Measurements from ENCODE around the gene MYL12A. TPM values are rescaled to one million over a fixed set of nuclear protein-coding genes. Genes with fewer than 3 reads are reported as not detected.

MYL12A gene
- total RNA-seq, 1 experiment from 2014 or later = 314 TPM

DNA sequence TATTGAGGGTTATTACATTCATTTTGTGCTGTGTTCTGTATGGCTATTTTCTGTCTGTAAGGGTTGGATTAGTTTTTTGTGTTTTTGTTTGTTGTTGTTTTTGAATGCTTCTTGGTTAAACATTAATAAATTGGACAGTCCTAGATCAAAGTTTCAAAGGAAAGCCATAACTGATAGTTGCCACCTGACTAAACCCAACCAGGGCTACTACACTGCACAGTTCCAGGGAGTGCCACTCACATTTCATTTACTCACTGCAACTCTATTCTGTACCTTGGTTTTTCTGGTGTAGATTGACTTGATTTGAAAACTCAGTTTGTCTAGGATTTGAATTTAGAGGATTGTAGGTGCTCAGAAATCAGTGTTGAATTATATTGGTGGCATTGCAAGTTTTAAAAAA lies 20.7 kb downstream of the MYL12A start:
- H3K27ac ChIP-seq (ENCODE audit: low read depth, low read length) = no peak overlapping the region
- DNase-seq (ENCODE audit: low read depth, low spot score) (no peak), ATAC-seq (no peak)
- ChIA-PET POLR2A (no interaction called here), CTCF (no interaction called here), RAD21 (ENCODE audit: low non-redundant PET in 1 of 2, low total read pairs in 2 of 2, uncharacterized antibody in 2 of 2, unreplicated experiment in 2 of 2) (no interaction called here)
- TF ChIP-seq SIN3A (IDR thresholded peaks at IDR 0.05; ENCODE audit: low read depth) = no peak
- no peaks in the 10 kb centered on the region for H3K9me2 ChIP-seq (ENCODE audit: insufficient read depth)
- peaks cover 100% of the 10 kb centered on the region for H3K79me2 ChIP-seq (ENCODE audit: insufficient read depth, low read length)
- H3K9ac ChIP-seq (ENCODE audit: low read length) = no peak overlapping the region
- H3K27me3 ChIP-seq (ENCODE audit: insufficient read depth, low read length) = no peaks in the 10 kb centered on the region
- H3K9me3 ChIP-seq (ENCODE audit: control insufficient read depth in 1 of 2, insufficient read depth in 1 of 2, low read depth in 1 of 2, low read length in 2 of 2) = no peaks in the 10 kb centered on the region
- intact Hi-C loops (cut with micrococcal nuclease) = no loop called here
- H3K36me3 ChIP-seq (ENCODE audit: control insufficient read depth in 1 of 2, insufficient read depth in 2 of 2, low read length in 2 of 2) = peaks cover 2 to 6% of the 10 kb centered on the region in 2 experiments; a peak in 1 of 4 replicates
- peaks cover 41 to 56% of the 10 kb centered on the region in 2 experiments for H3K4me1 ChIP-seq (ENCODE audit: control insufficient read depth in 1 of 2, insufficient read depth in 2 of 2, low read length in 2 of 2)
- peaks cover 57% of the 10 kb centered on the region; the same call in 1 of the 2 replicates for H4K20me1 ChIP-seq (ENCODE audit: insufficient read depth)
- BruUV-seq (replicated peaks) = no TSS peak
- H2AFZ ChIP-seq (ENCODE audit: low read depth, low read length, poor library complexity, severe bottlenecking) = no peak overlapping the region
- H3K4me3 ChIP-seq (replicated peaks in 1 of 2; ENCODE audit: low read depth in 1 of 2, low read length in 2 of 2) = no peak overlapping the region
- H3K4me2 ChIP-seq (ENCODE audit: low read length) = peak overlapping the region; percentile 12; the same call in 1 of the 2 replicates

GRCh38 chr18:3269241-3269913 lies 21.8 kb downstream of the MYL12A start:
- peaks cover 100% of the 10 kb centered on the region for H3K79me2 ChIP-seq (ENCODE audit: insufficient read depth, low read length)
- intact Hi-C loops (cut with micrococcal nuclease) = no loop called here
- H3K9ac ChIP-seq (ENCODE audit: low read length) = no peak overlapping the region
- no peak overlapping the region for H2AFZ ChIP-seq (ENCODE audit: low read depth, low read length, poor library complexity, severe bottlenecking)
- CTCF ChIA-PET = no interaction called here
- POLR2A ChIA-PET = no interaction called here
- H3K4me2 ChIP-seq (ENCODE audit: low read length) = no peak overlapping the region
- H3K4me1 ChIP-seq (ENCODE audit: control insufficient read depth in 1 of 2, insufficient read depth in 2 of 2, low read length in 2 of 2) = peaks cover 32 to 45% of the 10 kb centered on the region in 2 experiments
- DNase-seq (ENCODE audit: low read depth, low spot score) (no peak), ATAC-seq (no peak)
- no peaks in the 10 kb centered on the region for H3K9me3 ChIP-seq (ENCODE audit: control insufficient read depth in 1 of 2, insufficient read depth in 1 of 2, low read depth in 1 of 2, low read length in 2 of 2)
- H3K27me3 ChIP-seq (ENCODE audit: insufficient read depth, low read length) = no peaks in the 10 kb centered on the region
- BruUV-seq (replicated peaks) = no TSS peak
- no peak overlapping the region for H3K27ac ChIP-seq (ENCODE audit: low read depth, low read length)
- peaks cover 49% of the 10 kb centered on the region; the same call in 1 of the 2 replicates for H4K20me1 ChIP-seq (ENCODE audit: insufficient read depth)
- H3K36me3 ChIP-seq (ENCODE audit: control insufficient read depth in 1 of 2, insufficient read depth in 2 of 2, low read length in 2 of 2) = peaks cover 9 to 15% of the 10 kb centered on the region in 2 experiments; a peak in 3 of 4 replicates
- H3K9me2 ChIP-seq (ENCODE audit: insufficient read depth) = no peaks in the 10 kb centered on the region
- H3K4me3 ChIP-seq (replicated peaks in 1 of 2; ENCODE audit: low read depth in 1 of 2, low read length in 2 of 2) = no peak overlapping the region
- RAD21 ChIA-PET (ENCODE audit: low non-redundant PET in 1 of 2, low total read pairs in 2 of 2, uncharacterized antibody in 2 of 2, unreplicated experiment in 2 of 2) = no interaction called here
- TF ChIP-seq SRF (IDR thresholded peaks at IDR 0.05; ENCODE audit: low read depth) (no peak), ATF3 (IDR thresholded peaks at IDR 0.05) (no peak), ELF1 (IDR thresholded peaks at IDR 0.05; ENCODE audit: borderline replicate concordance, low read depth) (no peak), FOSL1 (IDR thresholded peaks at IDR 0.05; ENCODE audit: low read depth) (no peak), POLR2A (IDR thresholded peaks at IDR 0.05; ENCODE audit: borderline replicate concordance, extremely low read depth, insufficient read depth, insufficient read length) (no peak), EGR1 (IDR thresholded peaks at IDR 0.05; ENCODE audit: low read depth) (no peak), JUND (IDR thresholded peaks at IDR 0.05) (no peak)
- TF ChIP-seq, protein P1, sequence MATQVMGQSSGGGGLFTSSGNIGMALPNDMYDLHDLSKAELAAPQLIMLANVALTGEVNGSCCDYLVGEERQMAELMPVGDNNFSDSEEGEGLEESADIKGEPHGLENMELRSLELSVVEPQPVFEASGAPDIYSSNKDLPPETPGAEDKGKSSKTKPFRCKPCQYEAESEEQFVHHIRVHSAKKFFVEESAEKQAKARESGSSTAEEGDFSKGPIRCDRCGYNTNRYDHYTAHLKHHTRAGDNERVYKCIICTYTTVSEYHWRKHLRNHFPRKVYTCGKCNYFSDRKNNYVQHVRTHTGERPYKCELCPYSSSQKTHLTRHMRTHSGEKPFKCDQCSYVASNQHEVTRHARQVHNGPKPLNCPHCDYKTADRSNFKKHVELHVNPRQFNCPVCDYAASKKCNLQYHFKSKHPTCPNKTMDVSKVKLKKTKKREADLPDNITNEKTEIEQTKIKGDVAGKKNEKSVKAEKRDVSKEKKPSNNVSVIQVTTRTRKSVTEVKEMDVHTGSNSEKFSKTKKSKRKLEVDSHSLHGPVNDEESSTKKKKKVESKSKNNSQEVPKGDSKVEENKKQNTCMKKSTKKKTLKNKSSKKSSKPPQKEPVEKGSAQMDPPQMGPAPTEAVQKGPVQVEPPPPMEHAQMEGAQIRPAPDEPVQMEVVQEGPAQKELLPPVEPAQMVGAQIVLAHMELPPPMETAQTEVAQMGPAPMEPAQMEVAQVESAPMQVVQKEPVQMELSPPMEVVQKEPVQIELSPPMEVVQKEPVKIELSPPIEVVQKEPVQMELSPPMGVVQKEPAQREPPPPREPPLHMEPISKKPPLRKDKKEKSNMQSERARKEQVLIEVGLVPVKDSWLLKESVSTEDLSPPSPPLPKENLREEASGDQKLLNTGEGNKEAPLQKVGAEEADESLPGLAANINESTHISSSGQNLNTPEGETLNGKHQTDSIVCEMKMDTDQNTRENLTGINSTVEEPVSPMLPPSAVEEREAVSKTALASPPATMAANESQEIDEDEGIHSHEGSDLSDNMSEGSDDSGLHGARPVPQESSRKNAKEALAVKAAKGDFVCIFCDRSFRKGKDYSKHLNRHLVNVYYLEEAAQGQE (IDR thresholded peaks at IDR 0.05; ENCODE audit: low read depth) = no peak

Data from HCT116 (cell line).